Heart left ventricle (tissue), 16 donors: ENCODE data around the gene CENPK. TPM values are rescaled to one million over a fixed set of nuclear protein-coding genes. Genes with fewer than 3 reads are reported as not detected.

ENCODE experiments used
- ATAC-seq, 4 donors: fragments of 200-7000 bp; cut with Tn5 transposase; one replicate each; pipeline ENCODE4 v1.9.1; 2020 to 2022; ENCODE audit warnings: moderate library complexity in 4 of 4, mild to moderate bottlenecking in 3 of 4, moderate number of reproducible peaks in 1 of 4
- DNase-seq, 5 donors: peaks; one replicate each; pipeline ENCODE4 v3.0.0-alpha.2; 2020
- H3K27ac ChIP-seq, 12 donors: fragments of 200-600 bp; sonication (generic) in 4 of 12; one replicate each; pipeline versions ENCODE4 v1.5.0 to v1.8.0; 2016 to 2022; ENCODE audit warnings: mild to moderate bottlenecking in 2 of 12
- H3K27me3 ChIP-seq, 9 donors: fragments of 200-600 bp; sonication (generic) in 2 of 9; one replicate each; pipeline versions ENCODE4 v1.5.1 to v1.8.0; 2016 to 2022; ENCODE audit warnings: mild to moderate bottlenecking in 3 of 9
- H3K36me3 ChIP-seq, 9 donors: fragments of 200-600 bp; sonication (generic) in 2 of 9; one replicate each; pipeline versions ENCODE4 v1.5.0 to v1.8.0; 2018 to 2022; ENCODE audit warnings: mild to moderate bottlenecking in 2 of 9
- H3K4me1 ChIP-seq, 12 donors: fragments of 200-600 bp; sonication (generic) in 4 of 12; one replicate each; pipeline versions ENCODE4 v1.5.0 to v1.8.0; 2016 to 2022; ENCODE audit warnings: mild to moderate bottlenecking in 3 of 12
- H3K4me3 ChIP-seq, 12 donors: fragments of 200-600 bp; sonication (generic) in 4 of 12; one replicate each; pipeline versions ENCODE4 v1.5.0 to v1.8.0; 2017 to 2022; ENCODE audit warnings: mild to moderate bottlenecking in 9 of 12, moderate library complexity in 4 of 12
- H3K9me3 ChIP-seq, 12 donors: fragments of 200-600 bp; sonication (generic) in 4 of 12; one replicate each; pipeline versions ENCODE4 v1.5.0 to v1.8.0; 2016 to 2022; ENCODE audit warnings: mild to moderate bottlenecking in 1 of 12
- POLR2A ChIP-seq, 2 donors: fragments of 450-650 bp; IDR thresholded peaks; one replicate each; pipeline ENCODE4 v1.6.1; 2017; ENCODE audit warnings: antibody characterized with exemption in 2 of 2, mild to moderate bottlenecking in 2 of 2, moderate library complexity in 2 of 2
- WGBS, 4 donors: extraction: QIAGEN DNeasy Blood & Tissue Kit in 2 of 4; methylation state at CpG; one replicate each; pipeline versions ENCODE4 v1.1.5 to v1.1.7; 2013 to 2018; 5-methylcytosine and 5-hydroxymethylcytosine counted together
- intact Hi-C, 10 donors: fragments of 100-400 bp; cut with DNase I; formaldehyde crosslinking; loops; one replicate each; pipeline versions ENCODE4 v1.11.1 to v1.14.2; 2022
- polyA plus RNA-seq, 2 donors: library from polyadenylated mRNA; stranded (reverse); fragments of 200-250 nt; gene quantifications; one replicate each; pipeline ENCODE4 v1.2.3, GENCODE V29; 2013
- total RNA-seq, 9 donors: library from RNA; depleted of rRNA in 2 of 9; stranded (reverse); fragments of >200 nt in 2 of 9; fragmentation: NEBNext Ultra II Directional in 3 of 9; extraction: Animal tissue kit (Norgen Biotek cat#: 25700) in 3 of 9; gene quantifications; one replicate each; pipeline versions ENCODE4 v1.1.0 to v1.2.4, GENCODE V29; 2016 to 2023
- TF ChIP-seq, protein P1 (sequence below), 12 donors: fragments of 200-600 bp; sonication (generic) in 4 of 12; IDR thresholded peaks; one replicate each; pipeline versions ENCODE4 v1.5.0 to v1.8.0; 2018 to 2022; ENCODE audit warnings: antibody characterized with exemption in 12 of 12, mild to moderate bottlenecking in 5 of 12
- donor health status: ischemic (EF 13 %, LVEDD 7.1; RV severe dilation, severe dysfunction).
- donor health status: healthy with polysubstance abuse.
- donor health status: DM: no; HTN: yes; CAD: no.
- donor health status: DM: no; HTN: no; CAD: no.
- donor health status: ischemic (EF 25% LVEDD 6.9; RV normal size, moderate dysfunction).
- donor health status: ischemic (EF 25% LVEDD 5.7; RV mildly dilated, moderate dysfunction).
- donor health status: healthy.
- donor health status: DM: yes; HTN: yes; CAD: no.
- donor health status: ischemic (EF 35%, LVEDD 5.7; RV mildly dilated, moderate dysfunction).
- donor health status: nonischemic (EF 11% LVEDD 7.7; RV severe dilation, severe dysfunction).
- donor health status: DM: yes; HTN: yes; CAD: no.
- donor health status: PGD.
- donor health status: ischemic (EF 29% LVEDD 5.4; RV normal size, mild dysfunction).
- donor health status: nonischemic (EF 23%, LVEDD 6.1; RV moderate dilation, normal function).

The CENPK gene
- total and polyA plus RNA-seq, 11 donors = 0.32 to 6.9 (median 0.78) TPM; not detected in 2

DNA sequence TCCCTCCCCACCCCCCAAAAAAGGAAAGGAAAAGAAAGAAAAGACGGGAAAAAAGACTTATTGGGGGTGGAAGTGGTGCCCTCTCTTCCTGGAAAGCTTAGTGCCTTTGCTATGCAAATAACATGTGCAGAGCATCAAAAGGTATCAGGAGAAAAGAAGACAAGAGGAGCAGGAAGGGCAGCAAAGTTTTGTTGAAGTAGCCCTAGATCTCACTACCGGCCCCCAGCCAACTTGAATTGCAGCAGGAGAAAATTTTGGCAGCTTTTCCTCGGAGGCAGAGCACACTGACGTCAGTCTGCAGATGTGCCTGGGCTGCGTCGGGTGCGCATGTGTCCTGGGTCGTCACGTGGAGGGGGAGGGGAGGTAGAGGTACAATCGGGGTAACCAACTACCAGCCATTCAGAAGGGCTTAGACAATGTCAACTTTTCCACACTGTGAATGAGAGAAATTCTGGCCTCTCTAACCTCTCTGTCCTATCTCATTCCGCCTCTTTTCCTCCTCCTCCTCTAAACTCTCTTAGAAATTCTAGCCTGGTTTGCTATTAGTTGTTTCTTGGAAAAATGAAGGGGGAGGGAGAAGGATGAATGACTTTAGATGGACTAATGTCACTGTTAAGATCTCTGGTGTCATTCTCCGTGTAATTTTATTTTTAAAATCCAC lies 81.2 kb downstream of the CENPK start, which contains the start of gene ADAMTS6:
ADAMTS6 (minus strand) TSS at position 286 of the 661 bp plus-strand sequence. CDS start 8,247 bp downstream, outside the sequence.
- TF ChIP-seq POLR2A (IDR thresholded peaks at IDR 0.05) = peak in 1 of 2 donors; percentile 66
- TF ChIP-seq, protein P1, sequence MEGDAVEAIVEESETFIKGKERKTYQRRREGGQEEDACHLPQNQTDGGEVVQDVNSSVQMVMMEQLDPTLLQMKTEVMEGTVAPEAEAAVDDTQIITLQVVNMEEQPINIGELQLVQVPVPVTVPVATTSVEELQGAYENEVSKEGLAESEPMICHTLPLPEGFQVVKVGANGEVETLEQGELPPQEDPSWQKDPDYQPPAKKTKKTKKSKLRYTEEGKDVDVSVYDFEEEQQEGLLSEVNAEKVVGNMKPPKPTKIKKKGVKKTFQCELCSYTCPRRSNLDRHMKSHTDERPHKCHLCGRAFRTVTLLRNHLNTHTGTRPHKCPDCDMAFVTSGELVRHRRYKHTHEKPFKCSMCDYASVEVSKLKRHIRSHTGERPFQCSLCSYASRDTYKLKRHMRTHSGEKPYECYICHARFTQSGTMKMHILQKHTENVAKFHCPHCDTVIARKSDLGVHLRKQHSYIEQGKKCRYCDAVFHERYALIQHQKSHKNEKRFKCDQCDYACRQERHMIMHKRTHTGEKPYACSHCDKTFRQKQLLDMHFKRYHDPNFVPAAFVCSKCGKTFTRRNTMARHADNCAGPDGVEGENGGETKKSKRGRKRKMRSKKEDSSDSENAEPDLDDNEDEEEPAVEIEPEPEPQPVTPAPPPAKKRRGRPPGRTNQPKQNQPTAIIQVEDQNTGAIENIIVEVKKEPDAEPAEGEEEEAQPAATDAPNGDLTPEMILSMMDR (IDR thresholded peaks at IDR 0.05) = no peak
- Histone ChIP-seq H3K27me3 (no peaks in the 10 kb centered on the region), H3K4me1 (peaks cover 0 to 27% (median 11%) of the 10 kb centered on the region in 12 donors), H3K9me3 (no peaks in the 10 kb centered on the region), H3K36me3 (no peaks in the 10 kb centered on the region), H3K27ac (peak within 1 kb of the TSS; percentile 77 to 94 (median 90)), H3K4me3 (peak within 1 kb of the TSS; percentile 20 to 75 (median 64))
- ATAC-seq (peak; percentile 94 to 98 (median 96)), DNase-seq (peak; percentile 91 to 96 (median 95))
- intact Hi-C loops = loop anchor here (1.0 to 10.0 kb wide), 19 partner anchors 117 to 847 kb away; no protein-coding TSS in a partner anchor
- 0 to 1% (median 1%) methylated on average over 12 of the region's 12 CpGs for WGBS, 4 donors

DNA sequence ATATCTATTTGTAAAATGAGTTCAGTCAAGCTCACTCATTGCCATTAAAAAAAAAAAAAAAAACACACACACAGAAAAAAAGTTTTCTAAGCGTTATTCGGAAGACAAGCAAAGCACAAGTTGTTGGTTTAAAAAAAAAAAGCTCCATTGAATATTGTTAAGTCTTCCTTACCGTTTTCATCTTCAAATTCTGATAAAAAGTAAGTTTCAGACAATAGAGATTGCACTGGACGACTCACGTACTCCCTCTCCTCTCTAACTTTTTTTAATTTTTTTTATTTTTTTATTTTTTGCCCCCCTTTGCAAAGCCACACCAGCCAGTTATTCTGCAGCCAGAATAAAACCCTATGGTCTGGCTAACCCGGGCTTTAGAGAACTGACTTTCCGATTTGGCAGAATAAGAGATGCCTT lies 81.8 kb downstream of the CENPK start:
- 0% methylated on average over 7 of the region's 7 CpGs for WGBS, 4 donors
- H3K27ac ChIP-seq = peak overlapping the region; percentile 77 to 94 (median 90)
- ATAC-seq (peak in 1 of 4 donors; percentile 5), DNase-seq (no peak)
- no peaks in the 10 kb centered on the region for H3K9me3 ChIP-seq
- peaks cover 0 to 27% (median 11%) of the 10 kb centered on the region in 12 donors for H3K4me1 ChIP-seq
- H3K27me3 ChIP-seq = no peaks in the 10 kb centered on the region
- peak overlapping the region; percentile 20 to 75 (median 64) for H3K4me3 ChIP-seq
- intact Hi-C loops = loop anchor here (2.0 to 10.0 kb wide), 15 partner anchors 116 to 846 kb away; no protein-coding TSS in a partner anchor
- TF ChIP-seq POLR2A (IDR thresholded peaks at IDR 0.05) = no peak
- TF ChIP-seq, protein P1 (IDR thresholded peaks at IDR 0.05) = no peak
- no peaks in the 10 kb centered on the region for H3K36me3 ChIP-seq

DNA sequence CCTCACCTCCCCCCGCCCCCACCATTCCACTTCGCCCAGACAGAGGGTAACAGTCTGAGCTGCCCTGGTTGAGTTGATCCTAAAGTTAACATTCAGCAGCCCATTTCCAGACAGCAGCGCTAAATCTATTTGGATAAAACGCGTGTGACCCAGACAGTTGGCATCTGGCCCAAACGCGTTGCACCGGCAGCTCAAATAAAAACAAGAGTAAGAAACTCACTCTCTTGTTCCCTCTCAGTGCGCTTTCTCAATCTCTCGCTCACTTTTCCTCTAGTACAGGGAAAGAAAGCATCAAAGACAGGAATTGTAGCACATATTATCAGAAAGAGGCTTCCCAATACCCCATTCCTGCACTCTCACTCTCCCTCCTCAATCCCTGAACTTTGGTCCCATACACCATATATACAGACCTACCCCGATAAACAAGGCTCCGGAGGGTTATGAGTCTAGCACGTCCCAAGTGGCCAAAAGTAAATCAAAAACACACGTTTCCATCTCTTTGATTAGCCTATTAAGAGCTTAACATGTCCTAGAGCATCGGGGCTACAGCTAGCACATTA lies 82.6 kb downstream of the CENPK start:
- peak in 3 of 4 donors; percentile 21 to 63 (median 41) for ATAC-seq
- Histone ChIP-seq H3K4me3 (peak overlapping the region; percentile 20 to 75 (median 64)), H3K9me3 (no peaks in the 10 kb centered on the region), H3K4me1 (peaks cover 0 to 27% (median 11%) of the 10 kb centered on the region in 12 donors), H3K27ac (peak overlapping the region; percentile 47 to 94 (median 90)), H3K36me3 (no peaks in the 10 kb centered on the region), H3K27me3 (no peaks in the 10 kb centered on the region)
- TF ChIP-seq POLR2A (IDR thresholded peaks at IDR 0.05) = no peak
- TF ChIP-seq, protein P1 (IDR thresholded peaks at IDR 0.05) = no peak
- 0 to 1% (median 0%) methylated on average over 15 of the region's 15 CpGs for WGBS, 4 donors
- intact Hi-C loops = loop anchor here (1.0 to 10.0 kb wide), 16 partner anchors 116 to 846 kb away; no protein-coding TSS in a partner anchor
- DNase-seq = peak; percentile 75 to 83 (median 81)

DNA sequence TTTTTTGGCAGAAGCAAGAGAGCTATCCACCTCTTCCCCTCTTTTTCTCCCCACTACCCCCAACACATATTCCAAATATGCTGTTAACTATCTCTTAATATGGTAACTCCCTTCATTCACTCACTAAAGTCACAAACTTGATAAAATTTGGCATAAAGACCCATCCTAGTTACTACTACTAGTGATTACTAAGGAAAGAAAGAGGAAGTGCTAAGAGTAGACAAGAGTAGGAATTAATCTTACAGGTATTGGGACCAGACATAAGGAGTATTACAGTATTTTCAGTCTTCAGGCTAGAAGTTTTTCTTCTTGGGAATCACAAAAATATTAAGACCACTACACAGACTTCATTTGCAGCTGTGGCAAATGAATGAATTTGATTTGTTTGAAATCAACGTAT lies 83.4 kb downstream of the CENPK start:
- no peak for DNase-seq
- no peak for ATAC-seq
- intact Hi-C loops = loop anchor here in 1 of 10 donors (10.0 kb wide), 1 partner anchor 115 kb away; no protein-coding TSS in a partner anchor
- Histone ChIP-seq H3K36me3 (no peaks in the 10 kb centered on the region), H3K4me3 (peak overlapping the region in 11 of 12 donors; percentile 37 to 75 (median 65)), H3K9me3 (no peaks in the 10 kb centered on the region), H3K27ac (peak overlapping the region in 7 of 12 donors; percentile 88 to 94 (median 91)), H3K4me1 (peaks cover 0 to 27% (median 11%) of the 10 kb centered on the region in 12 donors), H3K27me3 (no peaks in the 10 kb centered on the region)
- WGBS, 4 donors = 28 to 43% (median 35%) methylated on average over 1 of the region's 1 CpG
- TF ChIP-seq POLR2A (IDR thresholded peaks at IDR 0.05) = no peak
- TF ChIP-seq, protein P1 (IDR thresholded peaks at IDR 0.05) = no peak
